Activated CD8-positive, alpha-beta memory T cell treated with anti-CD3 and anti-CD28 coated beads, Interleukin-2, amount 50 U/mL, for 1 hour (primary cell): ENCODE data around the gene MIGA2.
A peak's percentile ranks its signal among the peaks of the same experiment; 100 is the strongest.

Source experiments
- DNase-seq: peaks from one replicate; pipeline ENCODE4 v3.0.0-alpha.2; 2020; ENCODE audit errors: extremely low read depth

The MIGA2 gene

GRCh38 chr9:129010267-129010975 lies 26.0 kb upstream of the MIGA2 start:
- DNase-seq = no peak

GRCh38 chr9:129011170-129011569 lies 25.3 kb upstream of the MIGA2 start:
- no peak for DNase-seq

GRCh38 chr9:129011761-129012181 lies 24.7 kb upstream of the MIGA2 start:
- no peak for DNase-seq

GRCh38 chr9:129012343-129012742 lies 24.1 kb upstream of the MIGA2 start:
- no peak for DNase-seq

GRCh38 chr9:129012893-129013448 lies 23.5 kb upstream of the MIGA2 start:
- no peak for DNase-seq

- no peak for DNase-seq
Measured at GRCh38 chr9:129013674-129014073, 22.8 kb upstream of the MIGA2 start.

- DNase-seq = no peak
Measured at GRCh38 chr9:129014124-129014523, 22.3 kb upstream of the MIGA2 start.

GRCh38 chr9:129014608-129015007 lies 21.8 kb upstream of the MIGA2 start:
- no peak for DNase-seq

GRCh38 chr9:129021091-129021490 lies 15.3 kb upstream of the MIGA2 start:
- DNase-seq = no peak

GRCh38 chr9:129022037-129022436 lies 14.4 kb upstream of the MIGA2 start:
- no peak for DNase-seq

GRCh38 chr9:129023036-129023907 lies 13.2 kb upstream of the MIGA2 start:
- DNase-seq = no peak

- no peak for DNase-seq
Measured at GRCh38 chr9:129023908-129024233, 12.6 kb upstream of the MIGA2 start.

GRCh38 chr9:129026442-129027223 lies 9.8 kb upstream of the MIGA2 start:
- DNase-seq = no peak

- DNase-seq = no peak
Measured at GRCh38 chr9:129027224-129027684, 9.2 kb upstream of the MIGA2 start.

GRCh38 chr9:129027685-129028191 lies 8.7 kb upstream of the MIGA2 start:
- no peak for DNase-seq

- DNase-seq = peak; percentile 66
Measured at GRCh38 chr9:129028192-129028966, 8.0 kb upstream of the MIGA2 start, which contains the start of gene SH3GLB2. Gene SH3GLB2 (minus strand): TSS chr9:129028331. CDS start chr9:129028154, 177 bp downstream.

GRCh38 chr9:129030191-129030590 lies 6.2 kb upstream of the MIGA2 start:
- no peak for DNase-seq

GRCh38 chr9:129031514-129031913 lies 4.9 kb upstream of the MIGA2 start:
- no peak for DNase-seq

- DNase-seq = no peak
Measured at GRCh38 chr9:129032541-129033159, 3.8 kb upstream of the MIGA2 start.

- no peak for DNase-seq
Measured at GRCh38 chr9:129033216-129033615, 3.2 kb upstream of the MIGA2 start.
